Fibroblast of lung (primary cell): ENCODE results near the gene BCAN. TPM values are rescaled to one million over a fixed set of nuclear protein-coding genes. Genes with fewer than 3 reads are reported as not detected.
"Not testable (repeated sequence)": the region's sequence is repeated elsewhere in the genome, so short reads cannot be mapped to it uniquely, and the experiment has no call there.

Experiments
- DNase-seq, 2 donors: peaks; one replicate each; pipeline versions ENCODE4 v3.0.0 to v3.0.0-alpha.2; 2010; ENCODE audit warnings: low read depth in 2 of 2
- H2AFZ ChIP-seq: 2 replicates; pipeline ENCODE4 v1.5.1; 2012; ENCODE audit warnings: low read length, control low read depth, inconsistent platforms
- H3K27ac ChIP-seq: 2 replicates; pipeline ENCODE4 v1.5.1; 2011; ENCODE audit warnings: low read length, control low read depth; ENCODE audit not compliant: insufficient read depth
- H3K27me3 ChIP-seq: 2 replicates; pipeline ENCODE4 v1.5.1; 2011; ENCODE audit warnings: mild to moderate bottlenecking, low read length; ENCODE audit not compliant: control insufficient read depth, insufficient read depth
- H3K36me3 ChIP-seq: 2 replicates; pipeline ENCODE4 v1.5.1; 2011; ENCODE audit warnings: low read length; ENCODE audit not compliant: control insufficient read depth, insufficient read depth
- H3K4me1 ChIP-seq: 2 replicates; pipeline ENCODE4 v1.5.1; 2011; ENCODE audit warnings: low read length; ENCODE audit not compliant: control insufficient read depth, insufficient read depth; ENCODE audit errors: extremely low read depth
- H3K4me2 ChIP-seq: 2 replicates; pipeline ENCODE4 v1.5.1; 2011; ENCODE audit warnings: low read length, control low read depth; ENCODE audit not compliant: insufficient read depth; ENCODE audit errors: extremely low read depth
- H3K4me3 ChIP-seq, 4 experiments: fragments of 200-600 bp in 1 of 4; sonication (generic) in 1 of 4; replicated peaks in 1 of 4; 2 replicates each; pipeline ENCODE4 v1.5.1; 2011 to 2016; ENCODE audit warnings: low read length in 4 of 4, low read depth in 3 of 4, mild to moderate bottlenecking in 3 of 4, control low read depth in 2 of 4, inconsistent platforms in 1 of 4, mixed read lengths in 1 of 4; ENCODE audit not compliant: insufficient read depth in 1 of 4; ENCODE audit errors: control extremely low read depth in 1 of 4
- H3K79me2 ChIP-seq: 2 replicates; pipeline ENCODE4 v1.5.1; 2012; ENCODE audit warnings: mild to moderate bottlenecking, low read length, inconsistent platforms; ENCODE audit not compliant: control insufficient read depth, insufficient read depth
- H3K9ac ChIP-seq: 2 replicates; pipeline ENCODE4 v1.5.1; 2011; ENCODE audit warnings: mild to moderate bottlenecking, low read length, control low read depth; ENCODE audit not compliant: insufficient read depth
- H3K9me3 ChIP-seq: 2 replicates; pipeline ENCODE4 v1.5.1; 2012; ENCODE audit warnings: low read depth, low read length; ENCODE audit not compliant: control insufficient read depth, insufficient read depth
- H4K20me1 ChIP-seq: 2 replicates; pipeline ENCODE4 v1.5.1; 2011; ENCODE audit warnings: low read length; ENCODE audit not compliant: control insufficient read depth, insufficient read depth; ENCODE audit errors: extremely low read depth
- EZH2 ChIP-seq: IDR thresholded peaks from 2 replicates; pipeline ENCODE4 v1.5.1; 2012; ENCODE audit warnings: low read length, control low read depth, mild to moderate bottlenecking; ENCODE audit errors: missing control alignments
- polyA plus RNA-seq, 2 donors: library from polyadenylated mRNA; depleted of rRNA in 1 of 2; stranded (reverse) in 1 of 2; unstranded in 1 of 2; fragments of >200 nt; gene quantifications; 2 replicates each; pipeline ENCODE4 v1.2.1, GENCODE V29; 2011 to 2012; ENCODE audit warnings: missing spikeins in 1 of 2
- total RNA-seq: library from RNA; depleted of rRNA; stranded (reverse); fragments of >200 nt; gene quantifications from 2 replicates; pipeline ENCODE4 v1.2.1, GENCODE V29; 2014
- TF ChIP-seq, protein P1 (sequence below), 2 donors: IDR thresholded peaks in 1 of 2; conservative IDR thresholded peaks in 1 of 2; 1 replicate in 1 of 2; 2 replicates in 1 of 2; pipeline ENCODE4 v1.5.1; 2011 to 2012; ENCODE audit warnings: low read length in 2 of 2, control low read depth in 1 of 2, inconsistent platforms in 1 of 2, low read depth in 1 of 2, mild to moderate bottlenecking in 1 of 2

BCAN gene
- total and polyA plus RNA-seq, 2 donors (not counting 1 experiment from before 2014, with no cell fraction given): 0.03 TPM; not detected in 1

DNA sequence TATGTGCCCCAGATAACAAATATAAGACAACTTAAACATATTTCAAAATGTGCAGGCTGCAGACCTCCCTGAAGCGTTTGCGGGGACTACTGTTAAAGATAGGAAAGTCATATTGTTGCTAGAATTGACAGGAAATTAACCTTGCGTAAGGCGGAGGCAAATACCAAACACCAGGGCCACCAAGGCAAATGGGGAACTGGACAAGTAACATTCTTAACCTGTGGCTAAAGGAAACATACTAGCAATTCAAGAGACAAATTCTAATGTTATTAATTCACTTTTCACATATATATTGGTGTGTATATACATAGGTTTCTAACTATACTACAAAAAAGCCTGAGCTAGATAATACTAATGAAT is 15.9 kb upstream of the BCAN start:
- Histone ChIP-seq H3K36me3 (no peaks in the 10 kb centered on the region), H3K4me3 (no peak overlapping the region), H3K9ac (no peak overlapping the region), H2AFZ (no peak overlapping the region), H3K9me3 (no peaks in the 10 kb centered on the region), H3K27ac (no peak overlapping the region), H3K79me2 (no peaks in the 10 kb centered on the region), H3K4me2 (no peak overlapping the region), H3K27me3 (peaks cover 47% of the 10 kb centered on the region), H3K4me1 (no peaks in the 10 kb centered on the region), H4K20me1 (no peaks in the 10 kb centered on the region)
- TF ChIP-seq, protein P1, sequence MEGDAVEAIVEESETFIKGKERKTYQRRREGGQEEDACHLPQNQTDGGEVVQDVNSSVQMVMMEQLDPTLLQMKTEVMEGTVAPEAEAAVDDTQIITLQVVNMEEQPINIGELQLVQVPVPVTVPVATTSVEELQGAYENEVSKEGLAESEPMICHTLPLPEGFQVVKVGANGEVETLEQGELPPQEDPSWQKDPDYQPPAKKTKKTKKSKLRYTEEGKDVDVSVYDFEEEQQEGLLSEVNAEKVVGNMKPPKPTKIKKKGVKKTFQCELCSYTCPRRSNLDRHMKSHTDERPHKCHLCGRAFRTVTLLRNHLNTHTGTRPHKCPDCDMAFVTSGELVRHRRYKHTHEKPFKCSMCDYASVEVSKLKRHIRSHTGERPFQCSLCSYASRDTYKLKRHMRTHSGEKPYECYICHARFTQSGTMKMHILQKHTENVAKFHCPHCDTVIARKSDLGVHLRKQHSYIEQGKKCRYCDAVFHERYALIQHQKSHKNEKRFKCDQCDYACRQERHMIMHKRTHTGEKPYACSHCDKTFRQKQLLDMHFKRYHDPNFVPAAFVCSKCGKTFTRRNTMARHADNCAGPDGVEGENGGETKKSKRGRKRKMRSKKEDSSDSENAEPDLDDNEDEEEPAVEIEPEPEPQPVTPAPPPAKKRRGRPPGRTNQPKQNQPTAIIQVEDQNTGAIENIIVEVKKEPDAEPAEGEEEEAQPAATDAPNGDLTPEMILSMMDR (conservative IDR thresholded peaks at IDR 0.05 in 1 of 2, IDR thresholded peaks at IDR 0.05 in 1 of 2; ENCODE audit: low read depth in 1 of 2, low read length in 2 of 2): no peak
- no peak for TF ChIP-seq EZH2
- DNase-seq: no peak

DNA sequence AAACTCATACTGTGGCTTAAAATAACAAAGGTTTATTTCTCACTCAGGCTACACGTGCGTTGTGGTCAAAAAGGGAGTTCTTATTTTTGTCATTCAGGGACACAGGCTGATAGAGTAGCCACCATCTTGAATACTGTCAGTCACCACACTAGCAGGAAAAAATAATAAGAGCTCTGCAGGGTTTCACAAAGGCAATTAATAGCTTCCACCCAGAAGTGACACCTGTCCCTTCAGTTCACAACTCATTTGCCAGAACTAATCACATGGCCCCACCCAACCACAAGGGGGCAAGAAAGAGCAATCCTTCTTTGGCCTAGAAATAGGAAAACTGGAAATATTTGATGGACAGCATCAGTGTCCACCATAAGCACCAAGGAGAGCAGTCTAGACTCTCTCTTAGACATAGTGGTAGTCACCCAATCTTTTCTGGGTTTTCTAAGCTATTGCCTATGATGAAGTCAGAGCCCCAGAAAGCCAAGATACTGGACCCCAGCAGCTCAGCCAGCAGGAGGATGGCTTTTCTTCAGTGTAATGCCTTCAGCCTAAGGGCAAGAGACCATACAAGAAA is 14.5 kb upstream of the BCAN start:
- no peak overlapping the region for H3K27ac ChIP-seq
- TF ChIP-seq EZH2: no peak
- TF ChIP-seq, protein P1 (conservative IDR thresholded peaks at IDR 0.05 in 1 of 2, IDR thresholded peaks at IDR 0.05 in 1 of 2; ENCODE audit: low read depth in 1 of 2, low read length in 2 of 2): peak; percentile 60 to 69
- H3K27me3 ChIP-seq: peaks cover 43% of the 10 kb centered on the region
- no peaks in the 10 kb centered on the region for H3K9me3 ChIP-seq
- peak; percentile 29 to 37 for DNase-seq
- no peak overlapping the region for H3K4me3 ChIP-seq
- H3K4me1 ChIP-seq: no peaks in the 10 kb centered on the region
- peaks cover 2% of the 10 kb centered on the region for H4K20me1 ChIP-seq
- H2AFZ ChIP-seq: no peak overlapping the region
- H3K4me2 ChIP-seq: no peak overlapping the region
- no peaks in the 10 kb centered on the region for H3K36me3 ChIP-seq
- H3K9ac ChIP-seq: no peak overlapping the region
- H3K79me2 ChIP-seq: no peaks in the 10 kb centered on the region

DNA sequence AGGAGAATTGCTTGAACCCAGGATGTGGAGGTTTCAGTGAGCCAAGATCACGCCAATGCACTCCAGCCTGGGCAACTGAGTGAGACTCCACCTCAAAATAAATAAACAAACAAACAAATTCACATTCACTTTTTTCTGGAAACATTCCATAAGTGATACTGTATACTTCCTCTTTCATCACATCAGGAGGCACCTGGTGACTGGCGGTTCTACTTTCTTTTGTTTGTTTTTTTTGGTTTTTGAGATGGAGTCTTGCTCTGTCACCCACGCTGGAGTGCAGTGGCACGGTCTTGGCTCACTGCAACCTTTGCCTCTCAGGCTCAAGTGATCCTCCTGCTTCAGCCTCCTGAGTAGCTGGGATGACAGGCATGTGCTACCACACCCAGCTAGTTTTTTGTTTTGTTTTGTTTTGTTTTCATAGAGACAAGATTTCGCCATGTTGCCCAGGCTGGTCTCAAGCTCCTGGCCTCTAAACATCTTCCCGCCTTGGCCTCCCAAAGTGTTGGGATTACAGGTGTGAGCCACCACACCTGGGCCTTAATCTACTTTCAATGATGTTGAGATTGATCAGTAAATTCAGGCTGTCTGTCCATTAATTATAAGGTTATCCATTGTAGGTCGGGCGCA is 12.0 kb upstream of the BCAN start:
- Histone ChIP-seq H3K4me2 (no peak overlapping the region), H3K79me2 (no peaks in the 10 kb centered on the region), H3K4me1 (no peaks in the 10 kb centered on the region), H3K9me3 (no peaks in the 10 kb centered on the region), H3K36me3 (no peaks in the 10 kb centered on the region), H4K20me1 (peaks cover 2% of the 10 kb centered on the region), H3K27ac (no peak overlapping the region), H3K4me3 (no peak overlapping the region), H3K9ac (no peak overlapping the region), H2AFZ (no peak overlapping the region), H3K27me3 (peaks cover 37% of the 10 kb centered on the region)
- no peak for DNase-seq
- no peak for TF ChIP-seq EZH2
- TF ChIP-seq, protein P1 (conservative IDR thresholded peaks at IDR 0.05 in 1 of 2, IDR thresholded peaks at IDR 0.05 in 1 of 2; ENCODE audit: low read depth in 1 of 2, low read length in 2 of 2): no peak

DNA sequence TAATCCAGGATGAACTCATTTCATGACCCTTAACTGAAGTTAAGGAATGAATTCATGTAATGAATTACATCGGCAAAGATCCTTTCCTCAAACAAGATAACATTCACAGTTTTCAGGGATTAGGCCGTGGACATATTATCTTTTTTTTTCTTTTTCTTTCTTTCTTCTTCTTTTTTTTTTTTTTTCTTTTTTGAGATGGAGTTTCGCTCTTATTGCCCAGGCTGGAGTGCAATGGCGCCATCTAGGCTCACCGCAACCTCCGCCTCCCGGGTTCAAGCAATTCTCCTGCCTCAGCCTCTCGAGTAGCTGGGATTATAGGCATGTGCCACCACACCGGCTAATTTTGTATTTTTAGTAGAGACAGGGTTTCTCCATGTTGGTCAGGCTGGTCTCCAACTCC is 10.8 kb upstream of the BCAN start:
- H3K27ac ChIP-seq, H3K4me1 ChIP-seq, H3K4me2 ChIP-seq, H3K9me3 ChIP-seq, H3K9ac ChIP-seq, H3K36me3 ChIP-seq, H3K4me3 ChIP-seq, H3K79me2 ChIP-seq, DNase-seq, H2AFZ ChIP-seq, H4K20me1 ChIP-seq: not testable (repeated sequence)
- H3K27me3 ChIP-seq: peaks cover 35% of the 10 kb centered on the region
